Measurements from ENCODE around the gene RETSAT. TPM values are rescaled to one million over a fixed set of nuclear protein-coding genes. Genes with fewer than 3 reads are reported as not detected.

Gene RETSAT
- total RNA-seq, 2 experiments from 2014 or later = 28.2 to 35.5 TPM

- no peak for DNase-seq
- Mint-ChIP-seq H3K4me3 (no peak overlapping the region), H3K9me3 (ENCODE audit: low read depth) (no peaks in the 10 kb centered on the region), H3K36me3 (peaks cover 5% of the 10 kb centered on the region), H3K4me1 (peaks cover 21% of the 10 kb centered on the region), H3K27me3 (peaks cover 13% of the 10 kb centered on the region), H3K27ac (no peak overlapping the region)
- CTCF ChIA-PET = interaction anchor here (1.8 kb wide), 1 partner anchor 13 kb away, joined by 4 read pairs; no protein-coding TSS in a partner anchor
- no peak for ATAC-seq
Measured at GRCh38 chr2:85307527-85307897, 46.8 kb downstream of the RETSAT start.

- no peak overlapping the region for H3K27ac Mint-ChIP-seq
- ATAC-seq (no peak), DNase-seq (no peak)
- H3K4me1 Mint-ChIP-seq = peaks cover 7% of the 10 kb centered on the region
- CTCF ChIA-PET = interaction anchor here (0.6 to 1.6 kb wide), 3 partner anchors 12 to 248 kb away, joined by 3 read pairs; no protein-coding TSS in a partner anchor
- H3K4me3 Mint-ChIP-seq = no peak overlapping the region
- H3K27me3 Mint-ChIP-seq = peaks cover 25% of the 10 kb centered on the region
- no peaks in the 10 kb centered on the region for H3K9me3 Mint-ChIP-seq (ENCODE audit: low read depth)
- H3K36me3 Mint-ChIP-seq = no peaks in the 10 kb centered on the region
Measured at GRCh38 chr2:85303780-85304531, 50.4 kb downstream of the RETSAT start.

- H3K27ac Mint-ChIP-seq = no peak overlapping the region
- H3K4me3 Mint-ChIP-seq = no peak overlapping the region
- CTCF ChIA-PET = interaction anchor here (1.6 kb wide), 1 partner anchor 250 kb away, joined by 3 read pairs; no protein-coding TSS in a partner anchor
- peaks cover 29% of the 10 kb centered on the region for H3K27me3 Mint-ChIP-seq
- peaks cover 7% of the 10 kb centered on the region for H3K4me1 Mint-ChIP-seq
- no peaks in the 10 kb centered on the region for H3K9me3 Mint-ChIP-seq (ENCODE audit: low read depth)
- no peaks in the 10 kb centered on the region for H3K36me3 Mint-ChIP-seq
- DNase-seq (no peak), ATAC-seq (no peak)
Measured at GRCh38 chr2:85302121-85302520, 52.2 kb downstream of the RETSAT start.

Other genes starting within 250 kb of the RETSAT start
- gene TCF7L1, start 221.1 kb downstream of the RETSAT start, total RNA-seq = not detected
- gene TGOLN2, start 26.5 kb downstream of the RETSAT start, total RNA-seq = 100 to 1,000 TPM; 109 to 116 TPM
- gene ELMOD3, start 241 bp upstream of the RETSAT start, total RNA-seq = 10 to 100 TPM; 21.7 to 27.7 TPM
- gene CAPG, start 55.8 kb upstream of the RETSAT start, total RNA-seq = 100 to 1,000 TPM; 204 to 211 TPM
- under 1 TPM; 0.52 to 0.82 TPM for gene SH2D6, start 64.2 kb upstream of the RETSAT start, total RNA-seq
- gene MAT2A, start 184.6 kb upstream of the RETSAT start, total RNA-seq = 100 to 1,000 TPM; 271 to 336 TPM
- 10 to 100 TPM; 26.0 to 26.7 TPM for gene GGCX, start 207.0 kb upstream of the RETSAT start, total RNA-seq
- gene VAMP8, start 223.1 kb upstream of the RETSAT start, total RNA-seq = 100 to 1,000 TPM in 1 of 2 experiments, 10 to 100 TPM in 1; 99.6 to 124 TPM
- 10 to 100 TPM; 84.4 to 88.4 TPM for gene VAMP5, start 229.9 kb upstream of the RETSAT start, total RNA-seq
- gene RNF181, start 241.2 kb upstream of the RETSAT start, total RNA-seq = 100 to 1,000 TPM; 100 to 110 TPM
- gene TMEM150A, start 248.2 kb upstream of the RETSAT start, total RNA-seq = 1 to 10 TPM in 1 of 2 experiments, under 1 TPM in 1; 0.91 to 1.7 TPM